Ectodermal cell (in vitro differentiated cells): ENCODE data around the gene TAC4.

ENCODE experiments used
- H3K27ac ChIP-seq: 2 replicates; pipeline ENCODE4 v1.7.0; 2013; ENCODE audit warnings: mild to moderate bottlenecking, low read depth, low read length; ENCODE audit not compliant: insufficient read depth, poor library complexity, severe bottlenecking
- H3K27me3 ChIP-seq: 2 replicates; pipeline ENCODE4 v1.7.0; 2013; ENCODE audit warnings: mild to moderate bottlenecking, low read length; ENCODE audit not compliant: insufficient read depth, control insufficient read depth, poor library complexity, severe bottlenecking
- H3K36me3 ChIP-seq: one replicate; pipeline ENCODE4 v1.7.0; 2013; ENCODE audit warnings: low read length; ENCODE audit not compliant: control insufficient read depth, insufficient read depth
- H3K4me1 ChIP-seq: one replicate; pipeline ENCODE4 v1.7.0; 2013; ENCODE audit warnings: low read length; ENCODE audit not compliant: control insufficient read depth, insufficient read depth
- H3K4me3 ChIP-seq: 2 replicates; pipeline ENCODE4 v1.7.0; 2013; ENCODE audit warnings: low read depth, low read length, control low read depth; ENCODE audit not compliant: insufficient read depth
- H3K9me3 ChIP-seq: 2 replicates; pipeline ENCODE4 v1.7.0; 2013; ENCODE audit warnings: mild to moderate bottlenecking, low read length, moderate library complexity; ENCODE audit not compliant: control insufficient read depth
- WGBS, 2 experiments: methylation state at CpG; one replicate each; pipeline ENCODE4 v1.1.7; 2013; ENCODE audit warnings: missing lambda C conversion rate in 2 of 2; 5-methylcytosine and 5-hydroxymethylcytosine counted together

The TAC4 gene

DNA sequence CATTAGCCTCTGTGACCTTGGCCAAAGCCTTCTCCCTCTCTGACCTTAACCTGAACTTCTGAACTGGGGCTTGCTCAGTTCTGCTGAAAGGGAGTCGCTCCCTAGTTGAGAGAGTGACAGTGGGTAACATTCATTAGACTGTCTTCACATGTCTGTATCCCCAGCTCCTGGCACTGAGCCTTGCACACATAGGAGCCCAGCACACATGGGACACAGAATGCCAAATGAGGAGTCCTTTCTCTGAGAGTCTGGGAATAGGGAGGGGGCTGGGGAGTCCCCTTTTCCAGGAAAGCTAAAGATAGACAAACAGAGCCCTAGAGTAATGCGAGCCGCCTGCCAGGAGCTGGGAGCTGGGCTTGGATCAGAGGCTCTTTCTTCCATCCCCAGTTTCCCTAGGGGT, 2.5 kb downstream of the TAC4 start:
- 87 to 93% methylated on average over 3 of the region's 3 CpGs for WGBS, 2 experiments
- Histone ChIP-seq H3K4me1 (peaks cover 11% of the 10 kb centered on the region), H3K27me3 (peaks cover 13% of the 10 kb centered on the region), H3K4me3 (no peak overlapping the region), H3K9me3 (no peaks in the 10 kb centered on the region), H3K27ac (no peak overlapping the region), H3K36me3 (no peaks in the 10 kb centered on the region)

DNA sequence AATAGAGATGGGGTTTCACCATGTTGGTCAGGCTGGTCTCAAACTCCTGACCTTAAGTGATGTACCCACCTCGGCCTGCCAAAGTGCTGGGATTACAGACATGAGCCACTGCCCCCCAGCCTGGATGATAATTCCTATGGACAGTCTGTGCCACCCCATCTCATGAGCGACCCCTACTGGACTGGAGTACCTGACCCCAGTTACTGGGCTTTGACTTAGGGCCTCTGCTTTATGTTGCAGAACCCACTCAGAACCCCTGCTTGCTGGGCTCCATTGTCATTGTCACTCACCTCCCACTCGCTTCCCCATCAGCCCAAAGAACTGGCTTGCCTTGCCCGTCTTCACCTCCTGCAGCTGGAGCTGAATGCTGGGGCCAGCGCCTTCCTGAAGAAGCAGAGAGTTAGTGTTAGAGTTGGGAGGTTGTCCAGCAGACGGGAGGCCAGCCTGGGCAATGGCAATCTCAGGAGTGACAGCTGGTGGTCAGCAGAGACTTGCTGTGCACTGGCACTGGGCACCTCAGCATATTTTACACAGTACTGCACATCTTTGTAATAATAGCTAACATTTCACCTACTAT, 4.0 kb downstream of the TAC4 start:
- H3K27ac ChIP-seq: no peak overlapping the region
- H3K4me3 ChIP-seq: no peak overlapping the region
- H3K27me3 ChIP-seq: no peaks in the 10 kb centered on the region
- no peaks in the 10 kb centered on the region for H3K9me3 ChIP-seq
- H3K36me3 ChIP-seq: no peaks in the 10 kb centered on the region
- peaks cover 10% of the 10 kb centered on the region for H3K4me1 ChIP-seq
- 73 to 83% methylated on average over 6 of the region's 6 CpGs for WGBS, 2 experiments

DNA sequence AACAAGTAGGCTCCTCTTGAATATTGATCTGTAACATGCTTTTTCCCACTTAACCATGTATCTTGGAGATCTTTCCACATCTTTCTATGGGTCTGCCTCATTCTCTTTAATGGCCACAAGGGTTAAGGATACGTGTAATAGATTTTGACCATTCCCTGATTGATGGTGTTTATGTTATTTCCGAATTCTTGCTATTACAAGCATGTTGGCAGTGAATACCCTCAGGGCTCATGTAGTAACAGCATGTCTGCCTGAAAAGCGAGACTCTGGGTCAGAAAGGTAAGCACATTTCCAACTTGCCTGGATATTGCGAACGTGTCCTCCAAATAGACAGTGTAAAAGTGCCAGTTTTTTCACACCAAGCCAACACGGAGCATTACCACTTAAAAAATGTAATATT, 5.0 kb downstream of the TAC4 start:
- H3K4me3 ChIP-seq: no peak overlapping the region
- 92 to 95% methylated on average over 5 to 6 of the region's 6 CpGs for WGBS, 2 experiments

DNA sequence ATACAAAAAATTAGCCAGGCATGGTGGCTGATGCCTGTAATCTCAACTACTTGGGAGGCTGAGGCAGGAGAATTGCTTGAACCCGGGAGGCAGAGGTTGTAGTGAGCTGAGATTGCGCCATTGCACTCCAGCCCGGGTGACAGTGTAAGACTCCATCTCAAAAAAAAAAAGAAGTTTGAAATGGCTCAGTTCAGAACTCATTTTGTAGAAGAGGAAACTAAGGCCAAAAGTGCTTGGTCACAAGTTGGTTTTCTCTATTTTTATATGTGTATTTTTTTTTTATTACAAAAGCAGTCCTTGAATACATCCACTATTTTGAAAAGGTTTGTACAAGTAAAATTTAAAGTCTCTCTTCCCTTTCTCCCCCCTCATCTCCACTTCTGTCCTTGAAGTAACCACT, 5.5 kb downstream of the TAC4 start:
- Histone ChIP-seq H3K36me3 (no peaks in the 10 kb centered on the region), H3K27me3 (no peaks in the 10 kb centered on the region), H3K4me3 (no peak overlapping the region), H3K4me1 (peaks cover 4% of the 10 kb centered on the region), H3K27ac (no peak overlapping the region), H3K9me3 (no peaks in the 10 kb centered on the region)
- 92 to 97% methylated on average over 3 of the region's 3 CpGs for WGBS, 2 experiments

More for the DNA sequence above, 5.0 kb downstream of the TAC4 start:
- no peaks in the 10 kb centered on the region for H3K27me3 ChIP-seq
- H3K36me3 ChIP-seq: no peaks in the 10 kb centered on the region
- no peaks in the 10 kb centered on the region for H3K9me3 ChIP-seq
- H3K4me1 ChIP-seq: peaks cover 6% of the 10 kb centered on the region
- no peak overlapping the region for H3K27ac ChIP-seq

DNA sequence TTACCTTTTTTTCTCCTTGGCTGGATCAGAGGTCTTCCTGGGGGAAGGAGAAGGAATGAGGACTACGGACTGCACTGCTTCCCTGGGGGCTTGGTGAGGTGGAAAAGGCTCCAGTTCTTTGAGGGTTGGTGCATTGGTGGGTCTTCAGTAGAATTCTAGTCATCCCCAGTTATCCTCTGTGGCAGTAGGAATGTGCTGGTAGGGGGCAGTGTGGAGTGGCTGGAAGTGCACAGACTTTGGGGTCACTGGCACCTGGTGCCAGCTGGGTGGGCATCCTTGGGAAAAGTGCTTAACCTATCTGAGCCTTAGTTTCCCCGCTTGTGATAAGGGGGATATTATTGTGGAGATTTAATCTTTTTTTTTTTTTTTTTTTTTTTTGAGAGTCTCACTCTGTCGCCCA, 6.3 kb downstream of the TAC4 start:
- H3K27ac ChIP-seq: no peak overlapping the region
- no peaks in the 10 kb centered on the region for H3K36me3 ChIP-seq
- 93 to 100% methylated on average over 2 of the region's 3 CpGs for WGBS, 2 experiments
- no peaks in the 10 kb centered on the region for H3K4me1 ChIP-seq
- H3K4me3 ChIP-seq: no peak overlapping the region
- H3K9me3 ChIP-seq: no peaks in the 10 kb centered on the region
- H3K27me3 ChIP-seq: no peaks in the 10 kb centered on the region

DNA sequence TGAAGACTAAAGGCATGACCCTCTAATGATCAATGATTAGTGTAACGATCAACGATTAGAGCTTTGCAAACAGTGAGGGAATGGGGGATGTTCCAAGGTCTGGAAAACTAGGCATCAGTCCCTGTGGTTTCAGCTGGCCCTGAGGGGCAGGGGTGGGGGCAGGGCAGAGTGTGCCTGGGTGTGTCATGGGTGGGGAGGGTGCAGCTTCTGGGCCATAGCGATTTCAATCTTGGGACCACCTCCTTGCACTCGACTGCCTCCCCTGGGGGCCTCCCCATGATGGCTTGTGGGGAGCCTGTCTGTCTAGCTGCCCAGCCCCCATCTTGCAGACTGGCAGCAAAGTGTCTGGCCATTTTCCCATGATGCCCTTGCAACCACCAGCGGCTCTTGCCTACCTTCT, 8.4 kb downstream of the TAC4 start:
- WGBS, 2 experiments: 89 to 90% methylated on average over 5 of the region's 5 CpGs
- Histone ChIP-seq H3K27me3 (no peaks in the 10 kb centered on the region), H3K36me3 (no peaks in the 10 kb centered on the region), H3K4me3 (no peak overlapping the region), H3K4me1 (no peaks in the 10 kb centered on the region), H3K9me3 (no peaks in the 10 kb centered on the region), H3K27ac (no peak overlapping the region)

DNA sequence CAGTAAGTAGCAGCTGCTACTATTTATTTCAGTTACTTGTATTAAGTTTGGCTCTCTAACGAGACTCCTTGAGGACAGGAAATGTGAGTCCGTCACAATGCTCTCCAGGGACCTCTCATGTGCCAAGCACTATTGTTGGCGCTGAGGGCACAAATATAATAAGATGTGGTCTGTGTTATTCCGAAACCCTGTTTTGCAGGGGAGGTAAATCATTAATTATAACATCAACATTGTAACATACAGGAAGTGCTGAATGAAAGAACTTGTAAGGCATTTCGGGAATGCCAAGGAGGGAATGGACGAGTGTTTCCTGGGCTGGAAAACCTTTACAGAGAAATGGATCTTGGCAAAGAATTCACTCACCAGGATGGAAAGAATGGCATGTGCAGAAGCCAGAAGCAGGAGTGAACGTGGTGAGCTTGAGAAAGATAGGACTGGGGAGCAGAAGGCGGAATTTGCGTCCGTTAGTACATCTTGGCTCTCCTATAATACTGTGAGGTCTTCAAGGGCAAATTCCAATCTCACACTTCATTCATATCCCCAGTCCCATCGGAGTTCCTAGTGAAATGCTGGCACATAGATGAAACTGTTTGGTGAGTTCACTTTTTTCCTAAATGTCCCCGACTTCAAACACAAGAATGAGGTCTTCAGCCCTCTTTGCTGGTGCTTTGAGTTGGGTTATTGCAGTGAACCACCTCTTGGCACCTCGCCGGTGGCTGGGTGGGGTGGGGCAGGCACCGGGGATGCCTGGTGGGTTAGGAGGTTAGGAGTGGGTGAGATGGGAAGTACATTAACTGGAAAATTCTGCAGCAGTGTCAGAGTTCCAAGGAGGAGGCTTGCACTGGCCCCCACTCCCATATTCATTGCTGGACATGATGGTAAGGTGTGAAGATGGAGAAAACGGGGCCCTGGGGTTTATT, 11.5 kb downstream of the TAC4 start:
- Histone ChIP-seq H3K27me3 (no peaks in the 10 kb centered on the region), H3K9me3 (no peaks in the 10 kb centered on the region), H3K4me3 (no peak overlapping the region), H3K4me1 (no peaks in the 10 kb centered on the region), H3K36me3 (peaks cover 12% of the 10 kb centered on the region), H3K27ac (no peak overlapping the region)
- 95% methylated on average over 16 of the region's 16 CpGs for WGBS, 2 experiments

DNA sequence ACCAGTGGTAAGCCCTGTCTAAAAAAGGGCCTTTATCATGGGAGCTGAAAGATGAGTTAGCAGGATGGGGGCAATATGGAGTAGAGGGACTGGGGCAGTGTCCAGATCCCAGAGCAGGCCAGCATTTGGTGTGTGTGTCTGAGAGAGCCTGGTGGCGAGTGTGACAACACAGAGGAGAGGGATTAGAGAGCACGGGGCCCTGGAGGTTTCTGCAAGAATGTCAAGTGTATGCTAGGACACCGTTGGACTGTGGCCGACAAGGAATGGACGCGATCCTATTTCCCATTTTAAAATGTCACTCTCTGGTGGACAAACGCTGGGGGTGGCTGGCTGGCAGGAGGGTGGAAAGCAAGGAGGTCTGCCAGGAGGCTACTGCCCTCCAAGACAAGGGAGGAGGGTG, 12.4 kb downstream of the TAC4 start:
- Histone ChIP-seq H3K27me3 (no peaks in the 10 kb centered on the region), H3K9me3 (no peaks in the 10 kb centered on the region), H3K27ac (no peak overlapping the region), H3K4me3 (no peak overlapping the region), H3K36me3 (peaks cover 12% of the 10 kb centered on the region), H3K4me1 (no peaks in the 10 kb centered on the region)
- 96 to 97% methylated on average over 7 of the region's 7 CpGs for WGBS, 2 experiments

DNA sequence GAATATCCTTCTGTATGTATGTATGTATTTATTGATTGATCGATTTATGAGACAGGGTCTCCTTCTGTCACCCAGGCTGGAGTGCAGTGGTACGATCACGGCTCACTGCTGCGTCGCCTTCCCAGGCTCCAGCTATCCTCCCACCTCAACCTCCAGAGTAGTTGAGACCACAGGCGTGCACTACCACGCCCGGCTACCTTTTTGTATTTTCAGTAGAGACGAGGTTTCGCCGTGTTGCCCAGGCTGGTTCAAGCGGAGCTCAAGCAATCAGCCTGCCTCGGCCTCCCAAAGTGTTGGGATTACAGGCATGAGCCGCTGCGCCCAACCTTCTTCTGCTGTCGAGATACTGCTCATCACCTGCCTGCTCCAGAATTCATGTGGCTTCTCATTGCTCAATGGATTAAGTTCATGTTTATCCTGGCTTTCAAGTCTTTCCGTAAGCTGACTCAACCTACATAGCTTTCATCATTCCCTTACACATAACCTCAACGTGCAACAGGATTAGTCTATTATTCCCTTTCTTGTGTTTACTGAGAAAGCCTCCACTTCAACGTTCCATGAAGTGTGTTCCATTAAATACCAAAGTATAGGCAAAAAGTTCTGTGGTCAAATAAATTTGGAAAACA, 13.6 kb downstream of the TAC4 start:
- Histone ChIP-seq H3K27ac (no peak overlapping the region), H3K36me3 (peaks cover 12% of the 10 kb centered on the region), H3K4me3 (no peak overlapping the region), H3K4me1 (no peaks in the 10 kb centered on the region), H3K9me3 (no peaks in the 10 kb centered on the region), H3K27me3 (no peaks in the 10 kb centered on the region)
- 93 to 96% methylated on average over 19 of the region's 19 CpGs for WGBS, 2 experiments

DNA sequence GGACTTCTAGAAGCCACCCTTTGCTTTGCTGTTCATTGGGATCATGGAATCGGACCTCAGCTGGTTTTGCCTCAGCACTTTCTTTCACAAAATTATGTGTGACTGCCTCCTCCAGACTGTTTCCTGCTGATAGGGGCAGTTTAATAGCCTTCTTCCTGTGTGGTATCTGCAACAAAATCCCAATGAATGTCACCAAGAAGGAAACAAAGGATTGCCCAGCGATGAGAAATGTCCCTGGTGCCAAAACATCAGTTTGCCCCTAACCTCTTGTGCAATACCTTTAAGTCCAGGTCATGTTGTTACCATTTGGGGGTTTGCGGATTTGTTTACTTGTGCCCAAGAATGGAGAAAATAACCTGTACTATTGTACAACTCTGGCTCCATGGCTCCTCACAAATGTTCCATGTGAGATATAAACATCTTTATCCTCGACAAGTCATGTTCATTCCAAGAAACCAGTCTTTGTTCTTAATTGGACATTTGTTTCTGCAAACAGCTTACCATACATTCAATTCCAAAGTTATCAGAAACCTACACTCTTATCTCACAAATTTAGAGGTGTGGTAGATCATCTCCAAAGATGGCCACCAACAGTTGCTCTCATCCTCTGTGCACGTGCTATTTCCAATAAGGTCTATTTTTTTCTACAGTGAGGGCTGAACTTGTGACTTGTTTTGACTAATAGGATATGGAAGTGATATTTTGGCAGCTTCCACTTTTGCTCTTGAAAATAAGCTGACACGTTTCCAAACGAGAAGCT, 14.8 kb downstream of the TAC4 start:
- Histone ChIP-seq H3K4me3 (no peak overlapping the region), H3K9me3 (no peaks in the 10 kb centered on the region), H3K36me3 (peaks cover 12% of the 10 kb centered on the region), H3K27ac (no peak overlapping the region), H3K4me1 (no peaks in the 10 kb centered on the region), H3K27me3 (no peaks in the 10 kb centered on the region)
- WGBS, 2 experiments: 94 to 95% methylated on average over 7 of the region's 7 CpGs
